Cerebellar cortex (tissue), 1 donor: ENCODE results near the gene DNAAF9.
"Not testable (repeated sequence)": the region's sequence is repeated elsewhere in the genome, so short reads cannot be mapped to it uniquely, and the experiment has no call there.

Experiments used
- DNase-seq: peaks from one replicate; pipeline ENCODE4 v3.0.0-alpha.2; 2015; ENCODE audit warnings: low spot score

The DNAAF9 gene

GRCh38 chr20:3407040-3407770, at the start of gene DNAAF9:
Gene DNAAF9, minus strand, starts transcription at chr20:3407669. Its CDS starts 112 bp downstream, at chr20:3407557.
- peak; percentile 63 for DNase-seq

GRCh38 chr20:3456648-3457047, 49.2 kb upstream of the DNAAF9 start:
- no peak for DNase-seq

GRCh38 chr20:3454831-3455230, 47.4 kb upstream of the DNAAF9 start:
- no peak for DNase-seq

- no peak for DNase-seq
Measured at GRCh38 chr20:3452690-3453089, 45.2 kb upstream of the DNAAF9 start.

GRCh38 chr20:3452136-3452535, 44.7 kb upstream of the DNAAF9 start:
- no peak for DNase-seq

- no peak for DNase-seq
Measured at GRCh38 chr20:3449319-3449718, 41.9 kb upstream of the DNAAF9 start.

- DNase-seq = no peak
Measured at GRCh38 chr20:3447321-3447720, 39.9 kb upstream of the DNAAF9 start.

GRCh38 chr20:3446779-3447178, 39.3 kb upstream of the DNAAF9 start:
- no peak for DNase-seq

GRCh38 chr20:3436864-3437574, 29.6 kb upstream of the DNAAF9 start:
- DNase-seq = no peak

- DNase-seq = no peak
Measured at GRCh38 chr20:3434232-3434631, 26.8 kb upstream of the DNAAF9 start.

GRCh38 chr20:3433744-3434143, 26.3 kb upstream of the DNAAF9 start:
- DNase-seq = no peak

GRCh38 chr20:3432844-3433243, 25.4 kb upstream of the DNAAF9 start:
- DNase-seq = no peak

GRCh38 chr20:3431109-3431508, 23.6 kb upstream of the DNAAF9 start:
- no peak for DNase-seq

- no peak for DNase-seq
Measured at GRCh38 chr20:3430376-3431069, 23.1 kb upstream of the DNAAF9 start.

GRCh38 chr20:3426766-3427165, 19.3 kb upstream of the DNAAF9 start:
- DNase-seq = not testable (repeated sequence)

GRCh38 chr20:3423126-3423525, 15.7 kb upstream of the DNAAF9 start:
- no peak for DNase-seq

- no peak for DNase-seq
Measured at GRCh38 chr20:3421985-3422384, 14.5 kb upstream of the DNAAF9 start.

GRCh38 chr20:3420211-3420707, 12.8 kb upstream of the DNAAF9 start:
- DNase-seq = no peak

GRCh38 chr20:3418161-3418560, 10.7 kb upstream of the DNAAF9 start:
- DNase-seq = not testable (repeated sequence)

GRCh38 chr20:3414122-3414521, 6.7 kb upstream of the DNAAF9 start:
- no peak for DNase-seq

GRCh38 chr20:3413393-3413889, 6.0 kb upstream of the DNAAF9 start:
- DNase-seq = no peak

GRCh38 chr20:3412600-3413392, 5.3 kb upstream of the DNAAF9 start:
- no peak for DNase-seq
